Smooth muscle cell (in vitro differentiated cells): ENCODE measurements around the gene ROBO2. TPM values are rescaled to one million over a fixed set of nuclear protein-coding genes. Genes with fewer than 3 reads are reported as not detected.

Experiments used
- DNase-seq: peaks from one replicate; lab custom pipeline; 2025; ENCODE audit not compliant: unreplicated experiment; lab: John Stamatoyannopoulos, UW
- H2AFZ ChIP-seq: fragments of 200-600 bp; sonication (generic); 2 replicates; pipeline ENCODE4 v1.6.0; 2016; ENCODE audit warnings: antibody characterized with exemption, low read depth, mild to moderate bottlenecking
- H3F3A ChIP-seq: fragments of 200-600 bp; sonication (generic); 2 replicates; pipeline ENCODE4 v1.6.0; 2017; ENCODE audit warnings: antibody characterized with exemption, low read depth
- H3K27ac ChIP-seq: fragments of 200-600 bp; sonication (generic); 2 replicates; pipeline ENCODE4 v1.5.1; 2016; ENCODE audit warnings: low read depth, mild to moderate bottlenecking
- H3K27me3 ChIP-seq: fragments of 200-600 bp; sonication (generic); 2 replicates; pipeline ENCODE4 v1.6.1; 2016; ENCODE audit warnings: low read depth, mild to moderate bottlenecking
- H3K36me3 ChIP-seq: fragments of 200-600 bp; sonication (generic); 2 replicates; pipeline ENCODE4 v1.5.1; 2016; ENCODE audit warnings: low read depth
- H3K4me1 ChIP-seq: fragments of 200-600 bp; sonication (generic); 2 replicates; pipeline ENCODE4 v1.5.1; 2016; ENCODE audit warnings: low read depth
- H3K4me2 ChIP-seq: fragments of 200-600 bp; sonication (generic); 2 replicates; pipeline ENCODE4 v1.6.0; 2016; ENCODE audit warnings: mild to moderate bottlenecking
- H3K4me3 ChIP-seq: fragments of 200-600 bp; sonication (generic); 2 replicates; pipeline ENCODE4 v1.5.1; 2016; ENCODE audit warnings: mild to moderate bottlenecking
- H3K79me2 ChIP-seq: fragments of 200-600 bp; sonication (generic); 2 replicates; pipeline ENCODE4 v1.6.0; 2016; ENCODE audit warnings: low read depth, mild to moderate bottlenecking
- H3K9ac ChIP-seq: fragments of 200-600 bp; sonication (generic); 2 replicates; pipeline ENCODE4 v1.6.0; 2016; ENCODE audit warnings: low read depth
- H3K9me3 ChIP-seq: fragments of 200-600 bp; sonication (generic); replicated peaks from 2 replicates; pipeline ENCODE4 v1.5.1; 2016; ENCODE audit warnings: low read depth
- H4K20me1 ChIP-seq: fragments of 200-600 bp; sonication (generic); 2 replicates; pipeline ENCODE4 v1.6.0; 2016; ENCODE audit warnings: low read depth
- CTCF ChIP-seq: fragments of 200-600 bp; sonication (generic); IDR thresholded peaks from 2 replicates; pipeline ENCODE4 v1.5.1; 2017; ENCODE audit warnings: borderline replicate concordance, mild to moderate bottlenecking, antibody characterized with exemption; ENCODE audit not compliant: insufficient read depth, poor library complexity, severe bottlenecking
- WGBS: methylation state at CpG from one replicate; pipeline ENCODE4 v1.1.7; 2016; ENCODE audit warnings: low lambda C conversion rate; 5-methylcytosine and 5-hydroxymethylcytosine counted together
- polyA plus RNA-seq: library from polyadenylated mRNA; unstranded; fragments of >200 nt; fragmentation: Nextera tagmentation; extraction: Ambion mirVana; gene quantifications from 2 replicates; pipeline ENCODE4 v1.2.1, GENCODE V29; 2016
- total RNA-seq: library from RNA; depleted of rRNA; stranded (reverse); fragments of >200 nt; gene quantifications from 2 replicates; pipeline ENCODE4 v1.2.3, GENCODE V29; 2014

Gene ROBO2
- total and polyA plus RNA-seq, 2 experiments from 2014 or later: 23.9 to 54.4 TPM

GRCh38 chr3:77420336-77420735 lies 380.4 kb downstream of the ROBO2 start:
- WGBS: 85% methylated on average over 1 of the region's 1 CpG
- no peak overlapping the region for H2AFZ ChIP-seq
- no peaks in the 10 kb centered on the region for H3K27me3 ChIP-seq
- no peaks in the 10 kb centered on the region for H3K9me3 ChIP-seq
- H3K9ac ChIP-seq: no peak overlapping the region
- H3K4me3 ChIP-seq: no peak overlapping the region
- no peaks in the 10 kb centered on the region for H3K36me3 ChIP-seq
- no peaks in the 10 kb centered on the region for H3K79me2 ChIP-seq
- no peaks in the 10 kb centered on the region for H3K4me1 ChIP-seq
- no peak for DNase-seq
- H3K27ac ChIP-seq: no peak overlapping the region
- H3K4me2 ChIP-seq: no peak overlapping the region
- no peaks in the 10 kb centered on the region for H3F3A ChIP-seq
- no peak for TF ChIP-seq CTCF
- peaks cover 3% of the 10 kb centered on the region for H4K20me1 ChIP-seq

GRCh38 chr3:77421916-77422315 lies 382.0 kb downstream of the ROBO2 start:
- no peak overlapping the region for H3K4me3 ChIP-seq
- H3K27ac ChIP-seq: no peak overlapping the region
- TF ChIP-seq CTCF: no peak
- no peak overlapping the region for H3K4me2 ChIP-seq
- H3K4me1 ChIP-seq: no peaks in the 10 kb centered on the region
- H3K36me3 ChIP-seq: no peaks in the 10 kb centered on the region
- peaks cover 9% of the 10 kb centered on the region for H4K20me1 ChIP-seq
- H2AFZ ChIP-seq: no peak overlapping the region
- no peak for DNase-seq
- no peaks in the 10 kb centered on the region for H3K9me3 ChIP-seq
- no peaks in the 10 kb centered on the region for H3F3A ChIP-seq
- H3K27me3 ChIP-seq: no peaks in the 10 kb centered on the region
- H3K79me2 ChIP-seq: no peaks in the 10 kb centered on the region
- WGBS: 93% methylated on average over 5 of the region's 5 CpGs
- no peak overlapping the region for H3K9ac ChIP-seq

- Histone ChIP-seq H2AFZ (no peak overlapping the region), H3K79me2 (no peaks in the 10 kb centered on the region), H3K9me3 (no peaks in the 10 kb centered on the region), H3K4me1 (no peaks in the 10 kb centered on the region), H3F3A (no peaks in the 10 kb centered on the region), H4K20me1 (peaks cover 11% of the 10 kb centered on the region), H3K4me3 (no peak overlapping the region), H3K4me2 (no peak overlapping the region), H3K9ac (no peak overlapping the region), H3K27ac (no peak overlapping the region), H3K27me3 (no peaks in the 10 kb centered on the region), H3K36me3 (no peaks in the 10 kb centered on the region)
- DNase-seq: no peak
- TF ChIP-seq CTCF: no peak
Observed at GRCh38 chr3:77426531-77426930, 386.6 kb downstream of the ROBO2 start.

GRCh38 chr3:77427528-77427927 lies 387.6 kb downstream of the ROBO2 start:
- Histone ChIP-seq H3K27ac (no peak overlapping the region), H3F3A (no peaks in the 10 kb centered on the region), H2AFZ (no peak overlapping the region), H3K9ac (no peak overlapping the region), H3K9me3 (no peaks in the 10 kb centered on the region), H3K4me3 (no peak overlapping the region), H4K20me1 (peaks cover 15% of the 10 kb centered on the region), H3K4me1 (no peaks in the 10 kb centered on the region), H3K36me3 (no peaks in the 10 kb centered on the region), H3K4me2 (no peak overlapping the region), H3K27me3 (no peaks in the 10 kb centered on the region), H3K79me2 (no peaks in the 10 kb centered on the region)
- DNase-seq: no peak
- WGBS: 84% methylated on average over 3 of the region's 3 CpGs
- TF ChIP-seq CTCF: no peak
